Stimulated activated CD4-positive, alpha-beta T cell treated with anti-CD3 and anti-CD28 coated beads, Interleukin-2, amount 100 ng/mL, for 4 hours (primary cell): ENCODE measurements around the gene GPS2.

Experiments
- DNase-seq: peaks from one replicate; pipeline ENCODE4 v3.0.0-alpha.2; 2020; ENCODE audit warnings: low read depth

GPS2 gene

DNA sequence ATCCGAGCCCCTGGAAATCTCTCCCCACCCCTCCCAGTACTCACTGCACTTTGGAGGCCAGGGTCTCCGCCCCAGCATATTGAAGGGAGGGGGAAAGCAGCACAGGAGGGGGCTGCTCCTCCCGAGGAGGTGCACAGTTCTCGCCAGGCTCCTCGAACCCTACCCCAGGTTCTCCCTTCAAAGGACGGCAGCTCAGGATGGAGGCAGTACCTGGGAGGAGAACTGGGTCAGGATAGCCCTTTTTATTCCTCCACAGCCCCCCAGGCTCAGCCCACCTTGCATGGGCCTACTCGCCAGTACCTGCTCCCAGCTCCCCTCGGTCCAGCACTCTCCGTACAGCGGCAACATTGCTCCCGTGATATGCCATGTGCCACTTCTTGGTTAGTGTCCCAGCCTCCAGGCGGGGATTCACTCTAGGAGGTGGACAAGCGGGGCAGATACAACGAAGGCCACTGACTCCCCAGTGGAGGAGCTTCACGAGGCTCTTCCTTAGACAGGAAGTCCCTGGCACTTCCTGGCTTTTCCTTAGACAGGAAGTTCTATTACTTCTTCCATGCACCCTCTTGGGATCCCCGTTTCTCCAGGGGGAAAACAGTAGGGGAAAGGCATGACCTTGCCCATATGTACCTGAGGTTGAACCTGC, 2.1 kb upstream of the GPS2 start:
- DNase-seq = no peak

DNA sequence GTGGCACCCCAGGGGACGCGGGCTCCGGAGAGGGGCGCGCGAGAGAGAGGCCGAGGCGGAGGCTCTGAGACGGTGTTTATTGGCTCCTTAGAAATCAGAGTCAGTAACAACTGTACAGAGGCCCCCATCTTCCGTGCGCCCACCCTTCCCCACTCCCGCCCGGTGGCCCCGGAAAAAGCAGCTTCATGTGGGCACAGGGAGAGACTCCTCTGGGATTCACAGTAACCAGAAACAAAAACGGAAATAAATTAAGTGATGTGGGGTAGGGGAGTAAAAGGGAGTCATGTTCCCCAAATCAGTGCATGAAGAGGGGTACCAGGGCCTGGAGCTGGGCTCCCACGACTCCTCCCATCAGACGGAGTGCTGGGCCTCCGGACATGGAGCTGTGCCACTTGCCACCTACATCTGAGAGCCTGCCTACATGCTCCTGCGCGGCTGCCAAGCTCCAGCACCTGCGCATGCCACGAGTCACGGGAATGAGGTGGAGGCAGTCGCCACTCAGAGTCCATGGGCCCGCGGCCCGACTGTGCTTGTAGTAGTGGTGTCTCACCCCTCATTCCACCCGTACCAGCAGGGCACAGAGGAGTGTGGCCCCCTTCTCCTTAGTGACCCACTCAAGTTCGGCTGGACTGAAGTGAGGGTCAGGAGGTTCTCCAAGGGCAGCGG, 543 bp upstream of the GPS2 start:
- DNase-seq = no peak

DNA sequence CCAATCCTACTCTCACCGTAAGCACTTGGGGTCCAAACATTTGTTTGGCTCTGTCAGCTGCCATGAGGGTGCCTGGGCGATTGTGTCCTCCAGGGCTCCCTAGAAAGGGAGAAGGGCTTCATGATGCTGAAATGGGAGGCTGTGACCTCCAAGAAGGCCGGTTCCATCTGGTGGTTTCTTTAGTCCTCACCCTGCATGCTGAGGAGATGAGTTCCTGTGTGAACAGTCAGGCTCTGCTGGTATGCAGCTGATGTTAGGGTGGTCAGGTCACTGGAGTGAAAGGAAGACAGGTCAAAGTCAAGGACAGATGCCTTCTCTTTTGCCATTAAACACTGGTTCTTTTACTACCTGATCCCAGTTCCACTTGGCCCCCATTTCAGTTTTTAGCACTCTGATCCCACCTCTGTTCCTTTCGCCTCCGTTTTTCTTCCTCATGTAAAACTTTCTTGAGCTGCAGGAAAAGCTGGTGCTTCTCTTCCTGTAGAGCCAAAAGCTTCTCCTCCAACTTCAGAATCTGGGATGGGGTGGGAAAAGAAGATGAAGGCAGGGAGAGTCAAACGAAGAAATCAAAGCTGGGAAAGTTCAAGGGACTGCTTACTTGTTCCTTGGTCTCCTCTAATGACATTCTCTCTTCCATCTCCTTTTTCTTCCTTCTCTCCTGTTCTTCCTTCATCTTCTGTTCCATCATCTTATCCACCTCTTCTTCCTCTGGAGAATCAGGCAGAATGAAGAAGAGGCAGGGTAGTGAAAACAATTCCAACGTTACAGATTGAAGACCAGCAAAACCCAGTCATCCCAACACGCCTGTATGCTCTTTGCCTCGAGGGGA, 1.1 kb downstream of the GPS2 start:
- DNase-seq = no peak

DNA sequence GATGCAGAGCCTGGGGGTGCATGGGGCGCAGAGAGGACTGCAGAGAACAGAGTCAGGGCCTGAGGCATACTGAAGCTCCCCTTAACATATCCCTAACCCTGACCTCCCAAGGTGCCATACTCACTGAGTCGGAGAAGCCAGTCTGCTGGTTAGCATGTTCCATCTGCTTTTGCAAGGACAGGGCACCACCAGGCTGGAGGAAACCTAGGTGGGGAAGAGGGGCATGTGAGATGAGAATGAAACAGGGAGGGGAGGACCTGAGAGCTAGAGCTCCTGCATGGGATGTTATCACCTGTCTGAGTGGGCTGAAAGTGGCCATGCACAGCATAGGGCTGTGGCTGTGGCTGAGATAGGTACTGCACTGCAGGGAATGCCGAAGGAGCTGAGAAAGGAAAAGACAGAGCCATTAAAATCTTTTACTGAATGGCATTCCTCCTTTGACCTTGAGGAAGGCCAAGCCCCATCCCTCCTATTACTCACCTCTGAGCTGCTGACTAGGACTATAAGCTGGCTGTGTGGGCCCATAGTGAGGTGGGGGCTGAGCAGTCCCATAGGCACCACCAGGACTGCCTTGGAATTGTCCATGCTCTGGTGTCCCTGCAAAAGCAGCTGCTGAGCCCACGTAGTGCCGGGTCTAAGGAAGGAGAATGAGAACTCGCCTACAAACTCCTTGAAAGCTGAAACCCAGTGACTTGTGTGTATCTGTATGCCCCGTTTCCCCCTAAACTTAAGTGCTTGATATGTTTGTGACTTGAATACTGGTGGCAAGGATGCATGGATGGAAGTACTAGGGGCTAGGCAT, 1.9 kb downstream of the GPS2 start:
- no peak for DNase-seq

DNA sequence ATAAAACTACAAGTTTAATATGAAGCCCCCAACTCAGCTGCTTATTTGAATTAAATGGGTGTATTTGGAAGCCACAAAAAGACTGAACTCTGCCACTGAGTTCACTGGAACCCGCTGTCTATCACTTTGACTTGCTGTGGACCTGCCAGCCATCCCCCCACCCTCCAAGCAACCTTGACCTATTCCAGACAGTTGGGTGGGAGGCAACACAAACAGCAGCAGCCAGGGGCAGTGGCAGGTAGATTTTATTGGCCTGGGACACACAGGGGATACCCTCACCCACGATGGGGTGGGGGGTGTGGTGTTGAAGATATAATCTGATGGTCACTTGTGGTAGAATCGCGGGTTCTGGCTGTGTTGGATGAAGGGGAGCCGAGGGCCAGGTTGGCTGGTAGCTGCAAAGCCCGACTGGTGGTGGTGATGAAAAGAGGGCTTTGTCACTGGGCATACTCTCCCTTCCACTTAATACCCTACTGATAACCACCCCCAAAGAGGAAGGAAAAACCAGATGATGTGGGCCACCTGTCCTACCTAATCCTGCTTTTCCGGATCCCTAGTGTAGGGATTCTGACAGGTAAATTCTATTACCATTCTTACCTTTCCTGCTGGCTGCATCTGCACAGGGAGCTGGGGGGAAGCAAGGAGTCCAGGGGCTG, 2.6 kb downstream of the GPS2 start:
- DNase-seq = no peak

DNA sequence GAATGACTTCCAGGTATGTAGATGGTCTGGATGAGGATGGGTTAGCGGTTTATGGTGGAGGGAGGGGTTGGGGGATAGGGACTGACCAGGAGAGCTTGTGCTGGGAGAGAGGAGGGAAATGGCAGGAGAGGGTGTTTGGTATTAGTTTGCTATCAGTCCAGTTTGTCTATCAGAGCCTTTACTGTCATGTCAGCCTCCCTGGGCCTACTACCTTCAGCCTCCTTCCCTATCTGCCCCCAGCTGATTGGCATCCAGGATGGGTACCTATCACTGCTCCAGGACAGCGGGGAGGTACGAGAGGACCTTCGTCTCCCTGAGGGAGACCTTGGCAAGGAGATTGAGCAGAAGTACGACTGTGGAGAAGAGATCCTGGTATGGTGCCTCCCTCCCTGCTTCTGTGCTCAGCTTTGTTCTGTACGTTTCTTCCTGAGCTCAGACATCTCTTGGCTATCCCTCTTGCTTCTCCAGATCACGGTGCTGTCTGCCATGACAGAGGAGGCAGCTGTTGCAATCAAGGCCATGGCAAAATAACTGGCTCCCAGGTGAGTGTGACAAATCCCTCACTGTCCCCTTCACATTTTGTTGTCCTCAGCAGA, 4.0 kb downstream of the GPS2 start:
- DNase-seq = no peak

DNA sequence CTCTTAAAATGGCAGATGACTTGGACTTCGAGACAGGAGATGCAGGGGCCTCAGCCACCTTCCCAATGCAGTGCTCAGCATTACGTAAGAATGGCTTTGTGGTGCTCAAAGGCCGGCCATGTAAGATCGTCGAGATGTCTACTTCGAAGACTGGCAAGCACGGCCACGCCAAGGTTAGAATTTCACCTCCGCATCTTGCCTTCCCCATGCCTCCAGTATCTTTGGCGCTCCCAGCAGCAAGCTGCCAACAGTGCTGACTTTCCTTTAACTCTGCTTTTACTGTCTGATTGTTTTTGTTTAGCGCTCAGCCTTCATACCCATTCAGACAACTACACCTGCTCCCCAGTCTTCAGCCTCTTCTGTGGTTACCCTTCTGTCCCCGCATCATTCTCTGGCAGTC, 5.5 kb downstream of the GPS2 start:
- no peak for DNase-seq

DNA sequence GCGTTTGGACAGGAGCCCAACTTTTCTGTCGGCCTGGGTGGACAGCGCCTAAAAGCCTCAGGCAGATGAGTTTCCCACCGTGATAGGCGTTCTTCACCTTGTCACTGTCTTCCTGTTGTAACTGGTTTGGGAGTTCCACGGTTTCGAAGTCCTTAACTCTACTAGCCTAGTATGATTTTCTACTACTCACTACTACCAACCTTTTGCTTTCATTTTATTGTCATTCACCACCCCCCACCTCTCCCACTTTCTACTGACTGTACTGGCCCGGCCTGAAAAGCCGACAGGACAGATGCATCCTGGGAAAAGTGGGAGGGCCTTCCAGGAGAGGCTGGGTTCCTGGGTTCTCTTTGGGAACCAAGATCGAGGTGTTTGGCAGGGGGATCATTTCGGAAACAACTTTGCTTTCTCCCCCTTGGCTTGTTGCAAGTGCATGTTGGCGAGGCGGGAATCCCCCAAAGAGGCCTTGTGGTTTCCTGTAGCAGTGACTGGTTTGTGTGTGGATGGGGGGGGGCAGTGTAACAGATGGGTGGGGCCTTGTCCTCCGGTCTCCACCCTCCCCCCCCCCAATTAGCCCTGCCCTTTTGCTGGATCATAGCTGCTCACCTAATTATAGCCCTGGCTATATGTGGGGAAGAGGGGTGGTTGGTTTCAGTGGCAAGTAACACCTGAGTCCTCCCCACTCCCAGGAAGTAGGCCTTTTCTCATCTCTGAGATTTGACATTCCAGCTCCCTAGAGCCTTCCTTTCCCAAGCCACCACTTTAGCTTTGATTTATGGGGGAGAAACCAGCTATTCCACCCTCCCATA, 6.3 kb downstream of the GPS2 start:
- peak; percentile 86 for DNase-seq

DNA sequence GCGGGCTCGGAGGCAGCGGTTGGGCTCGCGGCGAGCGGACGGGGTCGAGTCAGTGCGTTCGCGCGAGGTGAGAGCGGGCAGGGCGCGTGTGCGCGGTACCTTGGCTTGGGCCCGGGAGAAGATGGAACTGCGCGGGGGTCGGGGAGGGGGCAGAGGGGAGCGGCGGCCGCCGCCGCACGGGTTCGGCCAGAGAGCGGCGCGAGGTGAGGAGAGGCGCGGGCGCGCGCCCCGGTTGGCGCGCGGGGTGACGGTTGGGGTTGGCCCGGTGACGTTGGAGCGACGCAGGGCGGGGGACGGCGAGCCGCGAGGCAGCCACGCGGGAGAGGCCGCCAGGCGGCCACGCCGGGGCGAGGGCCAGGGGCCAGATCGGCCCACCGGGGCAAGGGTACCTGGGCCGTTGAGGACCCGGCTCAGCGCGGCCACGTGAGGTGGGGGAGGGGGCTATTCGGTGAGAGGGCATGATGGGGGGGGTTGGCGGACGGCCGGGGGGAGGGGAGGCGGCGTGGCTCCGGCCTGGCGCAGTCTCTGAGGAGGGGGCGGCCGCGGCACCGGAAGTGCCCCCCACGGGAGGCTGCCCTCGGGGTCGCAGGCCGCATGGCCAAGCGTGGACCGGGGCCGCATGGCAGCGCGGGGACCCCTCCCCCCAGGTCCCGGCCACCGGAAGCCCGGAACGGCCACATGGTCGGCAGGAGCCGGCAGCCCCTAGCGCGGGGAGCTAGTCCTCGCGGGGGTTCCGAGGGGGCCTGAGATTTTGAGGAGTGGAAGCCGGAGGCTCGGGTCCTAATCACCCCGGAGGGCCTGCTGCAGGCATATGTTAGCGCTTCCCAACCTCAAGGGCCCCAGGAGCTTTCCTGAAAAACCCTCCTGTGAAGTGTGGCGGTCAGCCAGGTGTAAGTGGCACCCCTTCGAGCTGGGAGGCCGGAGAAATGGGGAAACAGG, 7.2 kb downstream of the GPS2 start:
- peak; percentile 41 for DNase-seq

DNA sequence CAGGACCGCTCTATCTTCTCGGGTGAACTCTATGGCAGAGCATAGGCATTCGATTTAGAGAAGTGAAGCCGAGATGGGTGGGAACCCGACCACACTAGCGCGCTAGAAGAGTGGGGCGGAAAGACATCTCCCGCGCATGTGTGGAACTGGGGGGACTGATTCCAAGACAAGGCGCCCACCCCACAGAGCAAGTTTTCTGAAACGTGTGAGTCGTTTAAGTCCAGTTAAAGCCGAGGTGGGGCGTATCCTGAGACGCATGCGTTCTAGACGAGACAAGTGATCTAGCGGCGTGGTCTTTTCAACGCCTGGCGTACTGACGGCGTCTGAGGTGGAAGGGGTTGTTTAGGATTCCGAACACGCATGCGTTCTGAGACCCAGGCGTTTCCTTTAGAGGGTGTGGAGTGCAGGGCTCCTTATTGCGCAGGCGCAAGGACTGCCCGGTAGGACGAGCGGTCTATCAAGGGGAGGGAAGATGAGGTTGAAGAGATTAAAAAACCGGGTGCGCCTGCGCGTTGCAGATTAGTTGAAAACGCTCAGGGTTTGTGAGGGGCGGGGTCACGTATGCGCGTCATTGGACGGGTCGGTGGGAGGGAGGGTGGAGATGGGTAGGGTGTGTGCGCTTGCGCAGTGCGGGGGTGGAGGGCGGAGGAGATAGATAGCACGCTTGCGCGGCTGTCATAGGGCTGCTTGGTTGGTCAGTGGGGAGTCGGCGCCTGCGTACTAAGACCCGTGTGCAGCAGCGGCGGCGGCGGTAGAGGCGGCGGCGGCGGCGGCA, 8.1 kb downstream of the GPS2 start, which contains the start of gene EIF5A:
Gene EIF5A (plus strand): TSS at position 718 of the 775 bp plus-strand sequence. CDS start 2,008 bp downstream, outside the sequence.
- DNase-seq = peak; percentile 100

DNA sequence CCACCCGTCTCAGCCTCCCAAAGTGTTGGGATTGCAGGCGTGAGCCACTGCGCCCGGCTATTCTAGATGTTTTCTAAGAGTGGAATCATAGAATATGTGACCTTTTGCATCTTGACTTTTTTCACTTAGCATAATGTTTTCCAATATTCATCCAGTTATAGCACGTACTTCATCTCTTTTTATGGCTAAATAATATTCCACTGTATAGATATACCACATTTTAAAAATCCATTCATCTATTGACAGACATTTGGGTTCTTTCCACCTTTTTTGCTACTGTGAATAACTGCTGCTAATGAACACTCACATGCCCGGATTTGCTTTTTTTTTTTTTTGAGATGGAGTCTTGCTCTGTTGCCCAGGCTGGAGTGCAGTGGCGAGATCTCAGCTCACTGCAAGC, 11.0 kb downstream of the GPS2 start:
- no peak for DNase-seq

DNA sequence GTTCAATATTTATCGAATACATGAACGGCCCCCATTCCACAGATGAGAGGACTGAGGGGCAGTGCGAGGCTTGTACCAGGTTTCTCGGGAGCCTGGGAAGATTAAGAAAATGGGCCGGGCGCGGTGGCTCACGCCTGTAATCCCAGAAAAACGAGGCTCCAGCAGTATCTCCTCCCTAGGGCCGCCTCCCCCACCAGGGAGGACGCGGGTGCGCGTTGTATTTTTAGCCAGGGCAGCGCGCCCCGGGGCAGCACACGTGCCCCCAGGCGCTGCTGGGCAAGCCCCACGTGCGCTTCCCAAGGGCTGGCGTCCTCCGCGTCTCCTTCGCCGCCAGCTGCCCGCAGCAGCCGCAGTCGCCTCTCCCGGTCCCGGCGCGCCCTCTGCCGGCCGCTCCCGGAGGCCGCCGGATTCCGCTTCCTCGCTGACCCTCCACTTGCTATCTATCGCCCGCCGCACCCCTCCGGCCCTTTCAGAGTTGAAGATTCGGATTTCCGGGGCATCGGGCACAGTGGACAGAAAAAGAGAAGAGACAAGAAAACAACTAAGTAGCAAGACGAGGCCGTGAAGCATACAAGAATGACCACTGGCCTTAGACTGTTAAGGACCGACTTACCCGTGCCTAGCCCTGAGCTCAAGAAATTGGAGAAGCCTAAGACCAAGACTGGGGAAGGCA, 18.8 kb downstream of the GPS2 start:
- DNase-seq = peak; percentile 51

DNA sequence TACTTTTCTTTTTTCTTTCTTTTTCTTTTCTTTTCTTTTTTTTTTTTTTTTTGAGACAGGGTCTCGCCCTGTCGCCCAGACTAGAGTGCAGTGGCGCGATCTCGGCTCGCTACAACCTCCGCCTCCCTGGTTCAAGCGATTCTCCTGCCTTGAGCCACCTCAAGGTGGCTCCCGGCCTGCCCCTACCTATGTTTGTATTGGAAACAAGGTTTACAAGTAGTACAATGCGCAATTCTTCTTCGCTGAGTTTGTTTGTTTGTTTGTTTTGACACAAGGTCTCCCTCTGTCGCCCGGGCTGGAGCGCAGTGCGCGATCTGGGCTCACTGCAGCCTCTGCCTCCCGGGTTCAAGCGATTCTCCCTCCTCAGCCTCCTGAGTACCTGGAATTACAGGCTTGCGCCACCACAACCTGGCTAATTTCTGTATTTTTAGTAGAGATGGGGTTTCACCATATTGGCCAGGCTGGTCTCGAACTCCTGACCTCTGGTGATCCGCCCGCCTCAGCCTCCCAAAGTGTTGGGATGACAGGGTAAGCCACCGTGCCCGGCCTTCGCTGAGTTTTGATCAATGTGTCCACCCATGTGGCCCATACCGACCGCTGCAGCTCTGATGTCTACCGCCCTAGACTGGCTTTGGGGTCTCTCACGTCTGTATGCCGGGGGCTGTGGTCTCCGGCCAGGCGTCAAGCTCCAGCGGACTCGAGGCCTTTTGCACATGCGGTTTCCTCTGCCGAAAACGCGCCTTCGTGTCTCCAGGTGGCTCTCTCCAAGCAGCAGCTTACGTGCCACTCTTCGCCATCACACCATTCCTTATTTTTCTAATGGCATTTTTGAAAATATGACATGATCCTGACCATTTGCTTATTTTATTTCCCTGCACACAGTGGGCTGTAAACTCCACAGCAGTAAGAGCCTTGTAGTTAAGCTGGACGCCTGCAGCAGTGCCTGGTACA, 19.7 kb downstream of the GPS2 start:
- no peak for DNase-seq

DNA sequence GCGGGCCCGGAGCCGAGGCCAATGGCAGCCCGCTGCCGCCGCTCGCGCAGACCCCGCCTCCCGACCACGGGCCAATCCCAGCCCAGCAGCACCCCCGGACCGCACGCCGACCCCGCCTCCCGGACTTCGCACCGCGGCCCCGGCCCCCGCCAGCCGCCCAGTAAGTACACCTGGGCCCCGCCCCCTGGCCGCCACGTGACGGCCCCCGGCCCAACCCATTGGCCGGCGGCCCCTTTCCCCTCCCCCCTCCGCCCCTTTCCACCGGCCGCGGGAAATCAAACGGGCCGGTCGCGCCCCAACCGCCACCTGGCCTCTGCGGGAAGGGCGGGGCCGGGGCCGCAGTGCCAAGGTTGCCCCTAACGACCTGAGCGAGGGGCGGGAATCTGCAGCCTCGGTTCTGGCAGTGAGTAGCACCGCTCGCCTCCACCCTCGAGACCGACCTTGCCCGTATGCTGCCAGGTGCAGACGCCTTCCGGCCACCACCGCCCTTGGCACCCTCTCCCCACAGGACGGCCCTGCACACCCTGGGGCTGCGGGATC, 20.5 kb downstream of the GPS2 start, which contains the start of gene YBX2:
Gene YBX2 (minus strand): TSS at position 26 of the 540 bp plus-strand sequence. CDS start 139 bp downstream, outside the sequence.
- DNase-seq = peak; percentile 66

DNA sequence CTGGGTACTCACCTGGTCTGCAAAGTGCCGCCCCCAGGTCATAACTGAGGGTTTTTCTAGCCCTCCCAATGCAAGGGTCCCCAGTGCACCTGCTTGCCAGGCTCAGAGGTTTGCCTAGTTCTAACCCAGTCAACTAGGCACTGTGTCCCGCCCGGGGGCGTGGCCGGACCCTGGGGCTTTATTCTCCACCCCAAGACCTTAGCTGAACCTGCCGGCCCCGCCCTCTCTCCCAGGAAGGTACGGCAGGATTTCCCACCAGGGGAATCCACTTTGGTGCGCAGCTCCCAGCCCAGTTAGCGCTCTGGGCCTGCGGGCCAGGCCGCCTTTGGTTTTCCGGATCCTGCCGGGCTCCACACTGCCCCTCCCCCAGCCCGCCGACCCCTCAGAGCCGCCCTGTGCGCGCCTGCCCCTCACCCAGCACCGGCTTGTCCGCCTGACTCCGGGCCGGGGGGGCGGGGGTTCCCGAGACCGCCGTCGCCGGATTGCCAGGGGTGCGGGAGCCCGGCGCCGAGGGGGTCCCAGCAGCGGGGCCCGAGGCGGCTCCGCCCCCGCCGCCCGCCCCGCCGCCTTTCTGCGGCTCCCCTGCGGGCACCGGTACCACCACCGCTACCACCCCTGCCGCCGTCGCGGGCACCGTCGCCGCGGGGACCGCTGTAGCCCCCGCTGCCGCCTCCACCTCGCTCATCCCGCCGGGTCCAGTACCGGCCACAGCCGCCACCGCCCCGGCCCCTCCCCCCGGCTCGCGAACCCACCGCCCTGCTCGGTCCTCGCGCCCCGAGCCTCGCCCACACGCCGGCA, 21.1 kb downstream of the GPS2 start:
- DNase-seq = no peak
